Lower leg skin (tissue), 3 donors: ENCODE measurements around the gene HLA-G.

Experiments used
- POLR2A ChIP-seq, 2 donors: fragments of 450-650 bp; IDR thresholded peaks; one replicate each; pipeline ENCODE4 v1.6.1; 2016 to 2017; ENCODE audit warnings: antibody characterized with exemption in 2 of 2, mild to moderate bottlenecking in 1 of 2, moderate library complexity in 1 of 2
- TF ChIP-seq, protein P1 (sequence below), 3 donors: fragments of 450-650 bp; IDR thresholded peaks; one replicate each; pipeline ENCODE4 v1.5.1; 2016; ENCODE audit warnings: antibody characterized with exemption in 3 of 3, mild to moderate bottlenecking in 3 of 3, moderate library complexity in 2 of 3

DNA sequence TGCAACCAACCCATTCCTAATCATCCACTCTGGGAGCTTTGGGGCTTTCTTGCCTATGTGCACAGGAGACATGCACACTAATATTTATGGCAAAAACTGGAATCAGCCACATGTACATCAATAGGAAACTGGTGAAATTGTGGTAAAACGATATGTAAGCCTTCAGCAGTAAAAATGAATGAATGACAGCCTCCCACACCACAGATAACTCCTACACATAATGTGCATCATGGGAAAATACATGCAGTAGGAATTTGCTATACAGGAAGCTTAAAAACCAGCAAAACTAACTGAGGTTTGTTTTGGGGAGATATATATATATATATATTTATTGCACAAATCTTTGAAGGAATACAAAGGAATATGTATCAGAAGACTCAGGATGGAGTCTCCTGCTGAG is 47.6 kb downstream of the HLA-G start:
- TF ChIP-seq POLR2A (IDR thresholded peaks at IDR 0.05): no peak
- TF ChIP-seq, protein P1, sequence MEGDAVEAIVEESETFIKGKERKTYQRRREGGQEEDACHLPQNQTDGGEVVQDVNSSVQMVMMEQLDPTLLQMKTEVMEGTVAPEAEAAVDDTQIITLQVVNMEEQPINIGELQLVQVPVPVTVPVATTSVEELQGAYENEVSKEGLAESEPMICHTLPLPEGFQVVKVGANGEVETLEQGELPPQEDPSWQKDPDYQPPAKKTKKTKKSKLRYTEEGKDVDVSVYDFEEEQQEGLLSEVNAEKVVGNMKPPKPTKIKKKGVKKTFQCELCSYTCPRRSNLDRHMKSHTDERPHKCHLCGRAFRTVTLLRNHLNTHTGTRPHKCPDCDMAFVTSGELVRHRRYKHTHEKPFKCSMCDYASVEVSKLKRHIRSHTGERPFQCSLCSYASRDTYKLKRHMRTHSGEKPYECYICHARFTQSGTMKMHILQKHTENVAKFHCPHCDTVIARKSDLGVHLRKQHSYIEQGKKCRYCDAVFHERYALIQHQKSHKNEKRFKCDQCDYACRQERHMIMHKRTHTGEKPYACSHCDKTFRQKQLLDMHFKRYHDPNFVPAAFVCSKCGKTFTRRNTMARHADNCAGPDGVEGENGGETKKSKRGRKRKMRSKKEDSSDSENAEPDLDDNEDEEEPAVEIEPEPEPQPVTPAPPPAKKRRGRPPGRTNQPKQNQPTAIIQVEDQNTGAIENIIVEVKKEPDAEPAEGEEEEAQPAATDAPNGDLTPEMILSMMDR (IDR thresholded peaks at IDR 0.05): no peak
